Skeletal muscle satellite cell (primary cell): Measurements from ENCODE around the gene PARP6.

Experiments used
- H3K27me3 ChIP-seq: 2 replicates; pipeline ENCODE4 v1.7.0; 2013; ENCODE audit warnings: low read length; ENCODE audit not compliant: control insufficient read depth, insufficient read depth
- H3K36me3 ChIP-seq: 2 replicates; pipeline ENCODE4 v1.7.0; 2013; ENCODE audit warnings: mild to moderate bottlenecking, control low read depth, low read length; ENCODE audit not compliant: insufficient read depth
- H3K4me1 ChIP-seq: 2 replicates; pipeline ENCODE4 v1.7.0; 2013; ENCODE audit warnings: low read length; ENCODE audit not compliant: control insufficient read depth, insufficient read depth
- H3K4me2 ChIP-seq: 2 replicates; pipeline ENCODE4 v1.7.0; 2013; ENCODE audit warnings: mild to moderate bottlenecking, low read length
- H3K4me3 ChIP-seq: 2 replicates; pipeline ENCODE4 v1.7.0; 2013; ENCODE audit warnings: low read length
- H3K9ac ChIP-seq: 2 replicates; pipeline ENCODE4 v1.7.0; 2013; ENCODE audit warnings: mild to moderate bottlenecking, low read depth, low read length, moderate library complexity
- H3K9me3 ChIP-seq: replicated peaks from 2 replicates; pipeline ENCODE4 v1.7.0; 2013; ENCODE audit warnings: mild to moderate bottlenecking, control low read depth, low read length

Gene PARP6

DNA sequence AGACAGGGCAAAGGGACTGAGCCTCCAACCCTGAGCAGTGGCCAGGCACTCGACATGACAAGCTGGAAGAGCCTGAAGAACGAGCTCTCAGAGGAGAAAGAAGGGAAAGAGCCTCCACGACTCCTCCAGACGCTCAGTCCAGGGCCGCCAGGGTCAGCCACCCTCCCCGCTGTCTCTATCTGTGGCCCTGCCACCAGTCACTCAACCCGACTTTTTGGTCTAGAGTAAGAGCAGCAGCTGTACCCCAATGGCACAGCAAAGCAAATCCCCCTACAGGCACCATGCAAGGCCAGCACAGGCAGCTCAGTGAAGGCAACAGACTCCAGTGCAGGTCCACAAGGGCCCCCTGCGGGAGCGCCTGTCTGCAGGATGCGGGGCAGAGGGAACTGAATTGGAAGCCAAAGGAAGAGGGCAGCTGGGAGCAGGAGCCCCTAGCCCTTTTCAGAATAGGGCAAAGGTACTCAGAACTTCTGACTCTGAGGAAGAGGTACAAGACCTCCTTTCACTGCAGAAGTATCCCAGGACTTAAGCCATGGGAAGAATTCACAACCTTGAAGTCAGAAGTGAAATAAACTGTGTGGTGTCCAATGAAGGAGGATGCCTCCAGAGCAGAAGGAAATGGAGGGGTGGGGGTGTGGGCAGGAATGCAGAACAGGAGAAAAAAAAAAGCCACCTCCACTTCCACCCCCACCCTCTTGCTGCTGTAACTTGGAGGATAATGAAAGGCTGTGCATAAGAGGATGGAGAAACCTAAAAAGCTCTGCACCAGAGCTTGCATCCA lies 66.3 kb downstream of the PARP6 start:
- Histone ChIP-seq H3K4me3 (no peak overlapping the region), H3K4me2 (no peak overlapping the region), H3K36me3 (peaks cover 97% of the 10 kb centered on the region), H3K4me1 (peaks cover 13% of the 10 kb centered on the region), H3K9ac (no peak overlapping the region), H3K9me3 (no peaks in the 10 kb centered on the region), H3K27me3 (no peaks in the 10 kb centered on the region)

- H3K9ac ChIP-seq, result no peak overlapping the region
- no peaks in the 10 kb centered on the region for H3K9me3 ChIP-seq
- H3K4me1 ChIP-seq, result peaks cover 13% of the 10 kb centered on the region
- H3K4me2 ChIP-seq, result no peak overlapping the region
- peaks cover 97% of the 10 kb centered on the region for H3K36me3 ChIP-seq
- H3K4me3 ChIP-seq, result no peak overlapping the region
- H3K27me3 ChIP-seq, result no peaks in the 10 kb centered on the region
Measured at GRCh38 chr15:72205273-72205672, 67.1 kb downstream of the PARP6 start.

DNA sequence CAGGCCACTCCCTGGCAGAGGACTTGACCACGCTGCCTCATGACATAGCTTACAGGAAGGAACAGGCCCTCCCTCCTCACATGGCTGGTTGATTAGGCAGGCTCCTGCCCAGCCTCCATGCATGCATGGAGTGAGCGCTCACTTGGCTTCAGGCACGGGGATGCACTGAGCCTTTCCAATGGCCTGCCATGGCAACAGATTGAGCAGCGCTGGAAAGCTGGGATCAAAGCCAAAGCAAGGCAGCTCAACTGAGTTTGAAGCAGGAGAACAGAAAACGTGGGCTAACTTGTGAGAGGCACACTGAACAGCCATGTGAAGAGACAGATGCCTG lies 68.9 kb downstream of the PARP6 start:
- Histone ChIP-seq H3K9ac (peak overlapping the region; percentile 3), H3K27me3 (no peaks in the 10 kb centered on the region), H3K4me2 (no peak overlapping the region), H3K36me3 (peaks cover 100% of the 10 kb centered on the region), H3K9me3 (no peaks in the 10 kb centered on the region), H3K4me1 (peaks cover 20% of the 10 kb centered on the region), H3K4me3 (no peak overlapping the region)

DNA sequence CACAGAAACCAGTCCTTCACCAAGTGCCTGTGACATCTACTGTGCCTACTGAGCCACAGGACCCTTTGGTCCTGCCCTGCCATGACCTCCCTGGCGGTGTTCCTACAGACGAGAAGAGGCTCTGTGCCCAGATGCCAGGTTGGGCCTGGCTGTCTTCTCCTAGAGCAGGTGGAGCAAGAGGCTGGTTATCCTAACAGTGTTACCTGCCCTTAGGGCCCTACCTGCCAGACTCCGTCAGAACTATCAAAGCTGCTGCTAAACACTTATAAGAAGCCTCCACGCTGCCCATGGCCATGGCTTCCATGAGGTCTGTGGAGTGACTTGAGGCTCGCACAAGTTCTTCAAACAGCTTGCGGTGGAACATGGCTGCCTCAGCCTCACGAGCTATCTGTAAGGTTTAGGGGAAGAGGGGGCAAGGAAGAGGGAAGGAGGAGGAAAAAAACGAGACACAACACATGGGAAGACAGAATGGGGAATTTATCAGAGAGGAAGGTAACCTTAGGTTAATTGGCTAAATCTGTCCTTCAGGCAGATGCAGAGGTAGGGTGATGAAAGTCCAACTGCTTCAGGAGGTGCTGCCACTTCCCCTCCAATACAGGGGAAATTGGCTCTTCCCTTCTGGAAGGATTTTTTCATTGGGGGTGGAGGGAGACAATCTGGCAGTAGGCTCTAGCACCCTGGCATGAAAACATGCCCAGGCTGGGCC lies 69.4 kb downstream of the PARP6 start:
- peaks cover 24% of the 10 kb centered on the region for H3K4me1 ChIP-seq
- no peak overlapping the region for H3K4me3 ChIP-seq
- H3K27me3 ChIP-seq, result no peaks in the 10 kb centered on the region
- H3K36me3 ChIP-seq, result peaks cover 100% of the 10 kb centered on the region
- H3K9ac ChIP-seq, result peak overlapping the region; percentile 3
- H3K9me3 ChIP-seq, result no peaks in the 10 kb centered on the region
- no peak overlapping the region for H3K4me2 ChIP-seq

DNA sequence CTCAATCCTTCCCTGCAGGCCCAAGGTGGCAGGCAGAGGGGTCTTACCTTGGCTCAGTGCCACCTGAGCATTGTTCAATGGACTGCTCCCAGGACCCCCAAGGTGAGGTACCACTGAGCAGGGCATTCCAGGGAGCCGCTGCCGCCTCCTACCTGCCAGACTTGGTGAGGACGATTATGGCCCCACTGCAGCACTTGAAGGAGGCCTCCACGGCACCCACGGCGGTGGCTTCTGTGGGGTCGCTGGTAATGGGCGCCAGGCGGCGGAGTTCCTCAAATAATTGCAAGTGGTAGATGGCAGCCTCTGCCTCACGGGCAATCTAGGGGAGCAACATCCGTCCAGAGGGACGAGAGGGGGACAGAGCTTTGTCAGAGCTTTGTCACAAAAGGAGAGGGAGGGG lies 70.1 kb downstream of the PARP6 start:
- Histone ChIP-seq H3K27me3 (no peaks in the 10 kb centered on the region), H3K36me3 (peaks cover 96% of the 10 kb centered on the region), H3K9me3 (no peaks in the 10 kb centered on the region), H3K4me3 (no peak overlapping the region), H3K4me2 (no peak overlapping the region), H3K9ac (no peak overlapping the region), H3K4me1 (peaks cover 27% of the 10 kb centered on the region)

DNA sequence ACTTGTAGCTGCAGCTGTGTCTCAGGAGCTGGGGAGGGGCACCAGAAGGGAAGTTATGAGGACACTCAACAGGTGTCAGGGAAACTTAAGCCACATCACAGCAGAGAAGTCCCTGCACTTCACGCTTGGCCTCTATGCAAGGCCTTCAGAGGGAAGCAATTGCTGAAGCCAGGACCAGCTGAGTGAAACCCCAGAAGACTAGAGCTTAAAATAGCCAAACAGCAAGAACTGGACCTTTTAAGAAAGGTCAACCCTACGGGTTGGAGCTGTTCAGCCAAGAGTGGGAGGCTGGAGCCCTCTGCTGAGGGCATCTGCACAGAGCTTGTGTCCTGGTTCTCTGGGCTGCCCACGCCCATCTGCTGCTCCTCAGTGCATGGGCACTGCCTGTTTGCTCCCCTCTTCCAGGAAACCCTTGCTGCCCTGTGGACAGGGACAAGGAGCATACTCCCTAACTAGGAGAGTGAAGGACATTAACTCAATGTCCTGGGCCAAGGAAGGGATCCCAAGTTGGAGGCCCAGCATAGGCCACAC lies 70.9 kb downstream of the PARP6 start:
- Histone ChIP-seq H3K4me2 (no peak overlapping the region), H3K9ac (no peak overlapping the region), H3K4me1 (peaks cover 27% of the 10 kb centered on the region)

GRCh38 chr15:72200395-72201237 lies 71.7 kb downstream of the PARP6 start:
- peaks cover 79% of the 10 kb centered on the region for H3K36me3 ChIP-seq
- H3K4me2 ChIP-seq, result no peak overlapping the region
- H3K4me3 ChIP-seq, result no peak overlapping the region
- peaks cover 27% of the 10 kb centered on the region for H3K4me1 ChIP-seq
- no peaks in the 10 kb centered on the region for H3K27me3 ChIP-seq
- H3K9me3 ChIP-seq, result no peaks in the 10 kb centered on the region
- H3K9ac ChIP-seq, result no peak overlapping the region

More for the DNA sequence above, 70.9 kb downstream of the PARP6 start:
- no peak overlapping the region for H3K4me3 ChIP-seq
- H3K36me3 ChIP-seq, result peaks cover 87% of the 10 kb centered on the region
- no peaks in the 10 kb centered on the region for H3K9me3 ChIP-seq
- no peaks in the 10 kb centered on the region for H3K27me3 ChIP-seq

DNA sequence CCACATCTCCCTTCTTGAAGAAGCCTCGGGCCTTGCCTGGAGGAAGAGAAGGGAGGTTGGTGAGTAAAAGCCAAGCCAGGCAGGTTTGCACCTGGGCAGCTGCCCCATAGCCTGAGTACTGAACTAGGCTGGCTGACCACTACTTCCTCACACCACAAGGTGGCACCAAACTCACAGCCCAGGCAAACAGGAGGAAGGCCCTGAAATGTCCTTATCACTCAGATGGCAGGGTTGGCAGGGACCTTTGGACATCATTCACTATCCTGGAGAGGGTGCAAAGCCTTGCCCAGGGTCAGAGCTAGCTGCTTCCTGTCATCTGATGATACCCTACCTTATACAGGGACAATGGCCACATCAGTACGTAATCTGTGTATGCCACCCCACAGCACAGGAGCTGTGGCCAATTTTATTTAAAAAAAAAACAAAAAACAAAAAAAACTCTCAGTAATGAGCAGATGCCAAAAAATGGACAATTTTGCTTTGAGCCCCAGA lies 72.6 kb downstream of the PARP6 start:
- H3K27me3 ChIP-seq, result no peaks in the 10 kb centered on the region
- no peak overlapping the region for H3K4me2 ChIP-seq
- no peak overlapping the region for H3K9ac ChIP-seq
- no peaks in the 10 kb centered on the region for H3K9me3 ChIP-seq
- peaks cover 27% of the 10 kb centered on the region for H3K4me1 ChIP-seq
- H3K36me3 ChIP-seq, result peaks cover 70% of the 10 kb centered on the region
- no peak overlapping the region for H3K4me3 ChIP-seq

GRCh38 chr15:72199205-72199515 lies 73.2 kb downstream of the PARP6 start:
- peaks cover 64% of the 10 kb centered on the region for H3K36me3 ChIP-seq
- H3K27me3 ChIP-seq, result no peaks in the 10 kb centered on the region
- H3K4me3 ChIP-seq, result no peak overlapping the region
- H3K4me1 ChIP-seq, result peaks cover 23% of the 10 kb centered on the region
- H3K4me2 ChIP-seq, result no peak overlapping the region
- H3K9ac ChIP-seq, result no peak overlapping the region
- H3K9me3 ChIP-seq, result no peaks in the 10 kb centered on the region

- H3K4me1 ChIP-seq, result peaks cover 18% of the 10 kb centered on the region
- H3K36me3 ChIP-seq, result peaks cover 59% of the 10 kb centered on the region
- no peaks in the 10 kb centered on the region for H3K27me3 ChIP-seq
- H3K4me3 ChIP-seq, result no peak overlapping the region
- peak overlapping the region; percentile 28 for H3K4me2 ChIP-seq
- no peaks in the 10 kb centered on the region for H3K9me3 ChIP-seq
- H3K9ac ChIP-seq, result no peak overlapping the region
Measured at GRCh38 chr15:72198356-72199204, 73.8 kb downstream of the PARP6 start.
